K562 (cell line): Measurements from ENCODE around the gene STMP1. TPM values are rescaled to one million over a fixed set of nuclear protein-coding genes. Genes with fewer than 3 reads are reported as not detected.

ENCODE experiments used
- ATAC-seq: fragments of 200-7000 bp; cut with Tn5 transposase; 3 replicates; pipeline ENCODE4 v1.9.1; 2020; ENCODE audit warnings: moderate library complexity
- BruUV-seq: library from RNA; stranded (reverse); fragments of 400-500 nt; replicated peaks from 2 replicates; lab custom pipeline; 2021; lab: Mats Ljungman, UMichigan
- CTCF ChIA-PET: fragments of 300-600 bp; formaldehyde crosslinking; extraction: SDS; loops from one replicate; lab custom pipeline; 2021; ENCODE audit warnings: low intra/inter-chr PET ratio; lab: Yijun Ruan, JAX
- POLR2A ChIA-PET: fragments of 300-600, 350-650 bp; sonication (Branson Sonifier 250); formaldehyde crosslinking; extraction: SDS; loops from one replicate; lab custom pipeline; 2021; ENCODE audit warnings: antibody characterized with exemption, inconsistent platforms; lab: Yijun Ruan, JAX
- DNase-seq, 4 experiments: peaks; one replicate each; pipeline versions ENCODE4 v3.0.0 to v3.0.0-alpha.2; 2011 to 2018; ENCODE audit warnings: low spot score in 3 of 4, mixed read lengths in 3 of 4; ENCODE audit errors: extremely low read depth in 1 of 4
- FAIRE-seq: peaks from 2 replicates; lab custom pipeline; 2011; peaks lifted over from hg19 to GRCh38; lab: Jason Lieb, UNC
- H2AFZ ChIP-seq: 2 replicates; pipeline ENCODE4 v1.6.0; 2011; ENCODE audit warnings: low read depth, low read length, control low read depth, inconsistent platforms
- H3K27ac ChIP-seq: fragments of 200-600 bp; 3 replicates; pipeline ENCODE4 v1.8.0; 2011; ENCODE audit warnings: low read depth, mild to moderate bottlenecking, control low read depth, inconsistent platforms, low read length, moderate library complexity, mixed read lengths; ENCODE audit errors: extremely low read depth
- H3K27me3 ChIP-seq, 2 experiments: fragments of 300-600 bp in 1 of 2; 2 replicates in 1 of 2; 3 replicates in 1 of 2; pipeline versions ENCODE4 v1.6.0 to v1.8.0; 2011; ENCODE audit warnings: inconsistent platforms in 2 of 2, low read length in 2 of 2, mild to moderate bottlenecking in 1 of 2, mixed read lengths in 1 of 2, moderate library complexity in 1 of 2; ENCODE audit not compliant: control insufficient read depth in 2 of 2, insufficient read depth in 2 of 2
- H3K36me3 ChIP-seq: fragments of 300-600 bp; 3 replicates; pipeline ENCODE4 v1.8.0; 2011; ENCODE audit warnings: mild to moderate bottlenecking, low read length, inconsistent platforms; ENCODE audit not compliant: control insufficient read depth, insufficient read depth
- H3K4me1 ChIP-seq, 2 experiments: fragments of 200-600 bp in 1 of 2; replicated peaks in 1 of 2; 2 replicates in 1 of 2; 3 replicates in 1 of 2; pipeline versions ENCODE4 v1.5.1 to v1.8.0; 2011; ENCODE audit warnings: inconsistent platforms in 2 of 2, low read length in 2 of 2, mild to moderate bottlenecking in 1 of 2, mixed read lengths in 1 of 2, moderate library complexity in 1 of 2; ENCODE audit not compliant: control insufficient read depth in 2 of 2, insufficient read depth in 2 of 2
- H3K4me2 ChIP-seq: 2 replicates; pipeline ENCODE4 v1.6.1; 2011; ENCODE audit warnings: low read length, control low read depth, inconsistent platforms, mixed read lengths; ENCODE audit not compliant: insufficient read depth
- H3K4me3 ChIP-seq: fragments of 200-600 bp; sonication (generic), shearing (Covaris generic); 2 replicates; pipeline ENCODE4 v1.5.1; 2016; ENCODE audit warnings: control low read depth, inconsistent platforms
- H3K79me2 ChIP-seq: fragments of 200-600 bp; 3 replicates; pipeline ENCODE4 v1.8.0; 2011; ENCODE audit warnings: low read length, inconsistent platforms; ENCODE audit not compliant: control insufficient read depth, insufficient read depth
- H3K9ac ChIP-seq, 2 experiments: 2 replicates each; pipeline versions ENCODE4 v1.6.0 to v1.6.1; 2011; ENCODE audit warnings: low read depth in 2 of 2, low read length in 2 of 2, control low read depth in 1 of 2, inconsistent platforms in 1 of 2, mild to moderate bottlenecking in 1 of 2, mixed read lengths in 1 of 2; ENCODE audit not compliant: insufficient read depth in 1 of 2
- H3K9me1 ChIP-seq: one replicate; pipeline ENCODE4 v1.6.0; 2011; ENCODE audit warnings: inconsistent platforms, mild to moderate bottlenecking, low read length, moderate library complexity; ENCODE audit not compliant: control insufficient read depth, insufficient read depth
- H3K9me3 ChIP-seq: replicated peaks from 2 replicates; pipeline ENCODE4 v1.5.1; 2011; ENCODE audit warnings: low read depth, low read length, inconsistent platforms; ENCODE audit not compliant: control insufficient read depth, insufficient read depth
- H4K20me1 ChIP-seq: replicated peaks from 2 replicates; pipeline ENCODE4 v1.6.1; 2011; ENCODE audit warnings: low read length, inconsistent platforms, mixed read lengths; ENCODE audit not compliant: control insufficient read depth, insufficient read depth
- HOXB6 ChIP-seq: fragments of 250-450 bp; sonication (Bioruptor Pico); IDR thresholded peaks from 2 replicates; pipeline ENCODE4 v1.5.1; 2022; ENCODE audit warnings: mild to moderate bottlenecking, borderline replicate concordance
- MCM2 ChIP-seq: fragments of 450-650 bp; IDR thresholded peaks from 2 replicates; pipeline ENCODE4 v1.6.1; 2017; ENCODE audit warnings: low read depth, mild to moderate bottlenecking
- SETDB1 ChIP-seq: IDR thresholded peaks from one replicate; pipeline ENCODE4 v1.6.1; 2012; ENCODE audit warnings: low read length, control low read depth, inconsistent platforms
- SRSF7 ChIP-seq: fragments of 200-400 bp; formaldehyde crosslinking; optimal IDR thresholded peaks from 2 replicates; pipeline ENCODE3; 2017; ENCODE audit warnings: mild to moderate bottlenecking, low read depth, low read length
- ZKSCAN8 ChIP-seq: fragments of 200-800 bp; sonication (Bioruptor generic); IDR thresholded peaks from 2 replicates; pipeline ENCODE4 v1.6.1; 2016; ENCODE audit warnings: missing genetic modification characterization, missing compliant biosample characterization
- ZNF41 ChIP-seq: fragments of 250-450 bp; sonication (Bioruptor Pico); conservative IDR thresholded peaks from 2 replicates; pipeline ENCODE4 v1.4.0; 2020; ENCODE audit warnings: mild to moderate bottlenecking
- WGBS: fragments of 100-300 bp; shearing (Covaris generic); methylation state at CpG from one replicate; pipeline ENCODE4 v1.1.6; 2016; ENCODE audit warnings: low coverage, mixed read lengths; ENCODE audit not compliant: insufficient coverage; ENCODE audit errors: missing lambda C conversion rate; 5-methylcytosine and 5-hydroxymethylcytosine counted together
- in situ Hi-C: fragments of 300-500 bp; cut with MboI; formaldehyde crosslinking; loops from 4 replicates; pipeline ENCODE4 v1.15.0; 2018; ENCODE audit warnings: inconsistent platforms, mixed read lengths
- intact Hi-C: fragments of 100-400 bp; cut with micrococcal nuclease; formaldehyde crosslinking; loops from 2 replicates; pipeline ENCODE4 v1.14.2; 2022
- polyA plus RNA-seq, 8 experiments: library from polyadenylated mRNA; depleted of rRNA in 4 of 8; stranded (reverse) in 5 of 8; unstranded in 3 of 8; fragments of >200 nt; fragmentation: Nextera tagmentation in 2 of 8; fragmentation: Illumina TruSeq in 1 of 8; extraction: Ambion mirVana in 2 of 8; extraction: Trizol in 1 of 8; gene quantifications; 2 replicates each; pipeline versions ENCODE4 v1.2.1 to v1.2.3, GENCODE V29; 2011 to 2014; ENCODE audit warnings: inconsistent platforms in 1 of 8, missing spikeins in 1 of 8
- total RNA-seq, 7 experiments: library from RNA; depleted of rRNA in 6 of 7; stranded (reverse); fragments of >200 nt in 6 of 7; fragmentation: Illumina TruSeq in 2 of 7; extraction: Trizol in 2 of 7; gene quantifications; 2 replicates each; pipeline versions ENCODE4 v1.2.1 to v1.2.3, GENCODE V29; 2011 to 2021; ENCODE audit warnings: low replicate concordance in 1 of 7
- TF ChIP-seq, protein P1 (sequence below): fragments of 250-450 bp; sonication (Bioruptor Pico); IDR thresholded peaks from 2 replicates; pipeline ENCODE4 v1.8.0; 2022; ENCODE audit warnings: moderate library complexity, mild to moderate bottlenecking, inconsistent platforms

The STMP1 gene
- total and polyA plus RNA-seq, 9 of the 15 experiments (the other 6 are each of a cell fraction or from before 2014, with no cell fraction given) = 10.6 to 249 (median 56.8) TPM

- H3K27me3 ChIP-seq = peaks cover 34 to 48% of the 10 kb centered on the region in 2 experiments; a peak in 4 of 5 replicates
- in situ Hi-C loops (no loop called here), intact Hi-C loops (no loop called here)
- H3K4me2 ChIP-seq = no peak overlapping the region
- BruUV-seq = no TSS peak
- DNase-seq = no peak
- H3K4me3 ChIP-seq = no peak overlapping the region
- ChIA-PET CTCF (no interaction called here), POLR2A (interaction anchor here (0.6 kb wide), 2 partner anchors 10 to 11 kb away, joined by 3 read pairs; partner anchors contain the start of gene SLC13A4)
- FAIRE-seq = no peak
- H3K9me1 ChIP-seq = no peaks in the 10 kb centered on the region
- ATAC-seq = no peak
- peaks cover 0 to 6% of the 10 kb centered on the region in 2 experiments; a peak in 2 of 5 replicates for H3K4me1 ChIP-seq
- H3K36me3 ChIP-seq = no peaks in the 10 kb centered on the region
- H3K79me2 ChIP-seq = no peaks in the 10 kb centered on the region
- no peak overlapping the region for H3K27ac ChIP-seq
- H3K9ac ChIP-seq = no peak overlapping the region
- WGBS = 67% methylated on average over 3 of the region's 3 CpGs
- TF ChIP-seq ZKSCAN8 (CRISPR knock-in tag) = no peak
- TF ChIP-seq, protein P1, sequence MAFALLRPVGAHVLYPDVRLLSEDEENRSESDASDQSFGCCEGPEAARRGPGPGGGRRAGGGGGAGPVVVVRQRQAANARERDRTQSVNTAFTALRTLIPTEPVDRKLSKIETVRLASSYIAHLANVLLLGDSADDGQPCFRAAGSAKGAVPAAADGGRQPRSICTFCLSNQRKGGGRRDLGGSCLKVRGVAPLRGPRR (CRISPR knock-in tag) = no peak
- no peak for TF ChIP-seq ZNF41 (CRISPR knock-in tag)
- no peak for TF ChIP-seq MCM2
- no peak for TF ChIP-seq SRSF7
- no peak for TF ChIP-seq SETDB1
- TF ChIP-seq HOXB6 (CRISPR knock-in tag) = no peak
- no peaks in the 10 kb centered on the region for H4K20me1 ChIP-seq
- H3K9me3 ChIP-seq = no peaks in the 10 kb centered on the region
- H2AFZ ChIP-seq = no peak overlapping the region
These were observed 55.4 kb downstream of the STMP1 start for GRCh38 chr7:135717693-135718092.
